H4 (cell line): ENCODE measurements around the gene MC4R. TPM values are rescaled to one million over a fixed set of nuclear protein-coding genes. Genes with fewer than 3 reads are reported as not detected.

ENCODE experiments used
- DNase-seq: peaks from one replicate; pipeline ENCODE4 v3.0.0-alpha.2; 2015; ENCODE audit warnings: low spot score
- total RNA-seq: library from RNA; depleted of rRNA; stranded (reverse); fragments of >200 nt; shearing (Covaris generic); gene quantifications from 2 replicates; pipeline ENCODE4 v1.2.3, GENCODE V29; 2014

The MC4R gene
- total RNA-seq, 1 experiment from 2014 or later, result 0.14 TPM

DNA sequence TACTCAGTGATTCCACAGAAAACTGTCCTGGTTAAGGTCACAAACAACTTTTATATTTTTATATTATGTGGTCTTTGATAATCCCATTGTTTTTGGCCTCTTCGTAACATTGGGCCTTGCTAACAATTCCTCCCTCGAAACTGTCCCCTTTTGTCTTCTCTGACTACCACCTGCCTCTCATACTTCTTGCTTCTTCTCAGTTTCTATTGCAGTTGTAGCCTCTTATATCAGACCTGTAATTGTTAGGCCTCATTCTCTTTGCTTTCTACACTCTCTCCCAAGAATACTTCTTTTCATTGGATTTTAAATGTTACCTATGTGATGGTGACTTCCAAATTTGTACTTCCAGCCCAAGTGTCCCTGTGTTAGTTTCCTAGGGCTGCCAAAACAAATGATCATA is 44.7 kb downstream of the MC4R start:
- no peak for DNase-seq

DNA sequence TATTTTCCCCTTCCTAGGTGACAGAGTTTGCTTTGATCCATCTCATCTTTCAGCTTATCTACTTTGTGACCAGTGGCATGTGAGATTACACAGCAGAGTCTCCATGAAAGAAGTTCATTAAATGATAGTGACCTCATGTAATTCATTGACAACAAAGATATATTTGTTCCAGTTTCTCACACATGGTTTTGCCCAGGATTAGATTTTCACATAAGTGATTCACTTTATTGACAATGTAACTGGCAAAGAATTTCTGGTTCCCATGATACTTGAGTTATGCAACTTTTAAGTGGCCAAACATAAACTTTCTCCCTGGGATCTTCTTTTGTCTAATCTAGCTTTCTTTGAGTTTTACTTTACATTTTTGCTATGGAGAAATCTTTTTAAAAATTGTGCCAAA is 50.0 kb downstream of the MC4R start:
- no peak for DNase-seq
